K562 (cell line): ENCODE measurements around the gene TTLL11.

ENCODE experiments used
- ZNF384 ChIP-seq: IDR thresholded peaks from 2 replicates; pipeline ENCODE4 v1.6.1; 2012; ENCODE audit warnings: low read depth, low read length, improper control_type of control experiment
- ZNF57 ChIP-seq: fragments of 450-650 bp; formaldehyde crosslinking; IDR thresholded peaks from 2 replicates; pipeline ENCODE4 v1.4.0; 2020; ENCODE audit warnings: mild to moderate bottlenecking, moderate library complexity
- TF ChIP-seq, protein P1 (sequence below): sonication (generic); formaldehyde crosslinking; IDR thresholded peaks from 2 replicates; pipeline ENCODE4 v1.8.0; 2022; ENCODE audit warnings: mild to moderate bottlenecking, missing genetic modification reagents, borderline replicate concordance
- TF ChIP-seq, protein P2 (sequence below), 3 experiments: IDR thresholded peaks in 2 of 3; conservative IDR thresholded peaks in 1 of 3; 2 replicates each; pipeline ENCODE4 v1.5.1; 2011 to 2012; ENCODE audit warnings: low read length in 3 of 3, mild to moderate bottlenecking in 3 of 3, control low read depth in 2 of 3, improper control_type of control experiment in 1 of 3, inconsistent platforms in 1 of 3, low read depth in 1 of 3, mixed read lengths in 1 of 3, moderate library complexity in 1 of 3; ENCODE audit not compliant: insufficient read depth in 2 of 3

DNA sequence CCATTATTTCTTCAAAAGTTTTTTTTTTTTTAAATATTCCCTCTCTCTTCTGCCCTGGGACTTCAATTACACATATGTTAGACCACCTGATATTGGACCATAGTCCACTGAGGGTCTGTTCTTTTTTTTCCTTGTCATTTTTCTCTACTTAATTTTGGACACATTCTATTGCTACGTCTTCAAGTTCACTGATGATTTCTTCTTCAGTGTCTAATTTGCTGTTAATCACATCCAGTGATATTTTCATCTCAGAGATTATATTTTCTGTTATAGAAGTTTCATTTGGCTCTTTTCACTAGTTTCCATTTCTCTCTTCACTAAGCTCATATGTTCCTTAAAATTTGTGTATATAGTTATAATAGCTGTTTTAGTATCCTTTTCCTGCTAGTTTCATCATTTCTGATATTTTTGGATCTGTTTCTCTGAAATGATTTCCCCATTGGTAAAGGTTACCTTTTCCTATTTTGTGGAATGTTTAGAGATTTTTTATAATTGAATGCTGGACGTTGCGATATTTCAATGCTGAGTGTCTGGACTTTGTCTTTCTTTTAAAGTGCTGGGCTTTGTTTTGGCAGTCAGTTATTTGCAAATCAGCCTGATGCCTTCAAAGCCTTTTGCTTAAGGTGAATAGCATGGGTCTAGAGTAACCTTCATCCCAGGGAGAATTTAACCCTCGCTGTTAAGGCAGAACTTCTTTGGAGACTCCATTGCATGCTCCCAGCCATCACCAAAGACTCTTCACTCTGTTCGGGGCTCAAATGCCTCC is 111.8 kb downstream of the TTLL11 start:
- TF ChIP-seq ZNF57 (CRISPR knock-in tag): no peak
- TF ChIP-seq, protein P1, sequence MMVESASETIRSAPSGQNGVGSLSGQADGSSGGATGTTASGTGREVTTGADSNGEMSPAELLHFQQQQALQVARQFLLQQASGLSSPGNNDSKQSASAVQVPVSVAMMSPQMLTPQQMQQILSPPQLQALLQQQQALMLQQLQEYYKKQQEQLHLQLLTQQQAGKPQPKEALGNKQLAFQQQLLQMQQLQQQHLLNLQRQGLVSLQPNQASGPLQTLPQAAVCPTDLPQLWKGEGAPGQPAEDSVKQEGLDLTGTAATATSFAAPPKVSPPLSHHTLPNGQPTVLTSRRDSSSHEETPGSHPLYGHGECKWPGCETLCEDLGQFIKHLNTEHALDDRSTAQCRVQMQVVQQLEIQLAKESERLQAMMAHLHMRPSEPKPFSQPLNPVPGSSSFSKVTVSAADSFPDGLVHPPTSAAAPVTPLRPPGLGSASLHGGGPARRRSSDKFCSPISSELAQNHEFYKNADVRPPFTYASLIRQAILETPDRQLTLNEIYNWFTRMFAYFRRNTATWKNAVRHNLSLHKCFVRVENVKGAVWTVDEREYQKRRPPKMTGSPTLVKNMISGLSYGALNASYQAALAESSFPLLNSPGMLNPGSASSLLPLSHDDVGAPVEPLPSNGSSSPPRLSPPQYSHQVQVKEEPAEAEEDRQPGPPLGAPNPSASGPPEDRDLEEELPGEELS (CRISPR knock-in tag): no peak
- TF ChIP-seq ZNF384: no peak
- TF ChIP-seq, protein P2, sequence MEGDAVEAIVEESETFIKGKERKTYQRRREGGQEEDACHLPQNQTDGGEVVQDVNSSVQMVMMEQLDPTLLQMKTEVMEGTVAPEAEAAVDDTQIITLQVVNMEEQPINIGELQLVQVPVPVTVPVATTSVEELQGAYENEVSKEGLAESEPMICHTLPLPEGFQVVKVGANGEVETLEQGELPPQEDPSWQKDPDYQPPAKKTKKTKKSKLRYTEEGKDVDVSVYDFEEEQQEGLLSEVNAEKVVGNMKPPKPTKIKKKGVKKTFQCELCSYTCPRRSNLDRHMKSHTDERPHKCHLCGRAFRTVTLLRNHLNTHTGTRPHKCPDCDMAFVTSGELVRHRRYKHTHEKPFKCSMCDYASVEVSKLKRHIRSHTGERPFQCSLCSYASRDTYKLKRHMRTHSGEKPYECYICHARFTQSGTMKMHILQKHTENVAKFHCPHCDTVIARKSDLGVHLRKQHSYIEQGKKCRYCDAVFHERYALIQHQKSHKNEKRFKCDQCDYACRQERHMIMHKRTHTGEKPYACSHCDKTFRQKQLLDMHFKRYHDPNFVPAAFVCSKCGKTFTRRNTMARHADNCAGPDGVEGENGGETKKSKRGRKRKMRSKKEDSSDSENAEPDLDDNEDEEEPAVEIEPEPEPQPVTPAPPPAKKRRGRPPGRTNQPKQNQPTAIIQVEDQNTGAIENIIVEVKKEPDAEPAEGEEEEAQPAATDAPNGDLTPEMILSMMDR (IDR thresholded peaks at IDR 0.05 in 2 of 3, conservative IDR thresholded peaks at IDR 0.05 in 1 of 3; ENCODE audit: insufficient read depth in 2 of 3, low read depth in 1 of 3, low read length in 3 of 3): no peak
